C4-2B (cell line): ENCODE measurements around the gene TLCD3A.

ENCODE experiments used
- CTCF ChIP-seq: fragments of 450-650 bp; conservative IDR thresholded peaks from 2 replicates; pipeline ENCODE4 v1.5.1; 2017; ENCODE audit warnings: mild to moderate bottlenecking
- ZFX ChIP-seq: fragments of 450-650 bp; IDR thresholded peaks from 2 replicates; pipeline ENCODE4 v1.6.1; 2017

GRCh38 chr17:690361-690760 is 42.0 kb upstream of the TLCD3A start:
- TF ChIP-seq CTCF (no peak), ZFX (no peak)
